HepG2 (cell line): ENCODE data around the gene OR2AT4. TPM values are rescaled to one million over a fixed set of nuclear protein-coding genes. Genes with fewer than 3 reads are reported as not detected.

Experiments used
- ATRX ChIP-seq: sonication (generic); formaldehyde crosslinking; IDR thresholded peaks from 2 replicates; pipeline ENCODE4 v1.4.0; 2020; ENCODE audit warnings: missing genetic modification reagents, borderline replicate concordance
- DMAP1 ChIP-seq: IDR thresholded peaks from 2 replicates; pipeline ENCODE4 v1.6.1; 2016
- EEA1 ChIP-seq: sonication (generic); formaldehyde crosslinking; IDR thresholded peaks from 2 replicates; pipeline ENCODE4 v1.5.1; 2020; ENCODE audit warnings: mild to moderate bottlenecking, missing genetic modification reagents, borderline replicate concordance
- FIP1L1 ChIP-seq: fragments of 200-400 bp; formaldehyde crosslinking; IDR thresholded peaks from 2 replicates; pipeline ENCODE4 v1.6.1; 2018; ENCODE audit warnings: low read depth, mild to moderate bottlenecking, low read length, moderate library complexity, borderline replicate concordance; ENCODE audit not compliant: insufficient read depth
- SMAD9 ChIP-seq: sonication (generic); formaldehyde crosslinking; IDR thresholded peaks from 2 replicates; pipeline ENCODE4 v1.5.1; 2020; ENCODE audit warnings: mild to moderate bottlenecking, missing genetic modification reagents
- SSRP1 ChIP-seq: IDR thresholded peaks from 2 replicates; pipeline ENCODE4 v1.6.1; 2016; ENCODE audit warnings: control low read depth
- ZFP36L2 ChIP-seq: sonication (generic); formaldehyde crosslinking; IDR thresholded peaks from 2 replicates; pipeline ENCODE4 v1.4.0; 2020; ENCODE audit warnings: missing genetic modification reagents
- ZNF138 ChIP-seq: sonication (generic); formaldehyde crosslinking; IDR thresholded peaks from 2 replicates; pipeline ENCODE4 v1.5.0; 2020; ENCODE audit warnings: mild to moderate bottlenecking, low read depth, missing genetic modification reagents
- ZNF557 ChIP-seq: sonication (generic); formaldehyde crosslinking; IDR thresholded peaks from 2 replicates; pipeline ENCODE4 v1.4.0; 2020; ENCODE audit warnings: missing genetic modification reagents
- ZNF572 ChIP-seq: sonication (generic); formaldehyde crosslinking; IDR thresholded peaks from 2 replicates; pipeline ENCODE4 v1.5.1; 2020; ENCODE audit warnings: mild to moderate bottlenecking, missing genetic modification reagents
- ZSCAN25 ChIP-seq: sonication (generic); formaldehyde crosslinking; IDR thresholded peaks from 2 replicates; pipeline ENCODE4 v1.8.0; 2022; ENCODE audit warnings: mild to moderate bottlenecking, missing genetic modification reagents
- polyA plus RNA-seq, 8 experiments: library from polyadenylated mRNA; depleted of rRNA in 3 of 8; stranded (reverse) in 7 of 8; unstranded in 1 of 8; fragments of >200 nt; fragmentation: Illumina TruSeq in 4 of 8; extraction: Trizol in 4 of 8; gene quantifications; 2 replicates each; pipeline versions ENCODE4 v1.2.1 to v1.2.3, GENCODE V29; 2011 to 2016; ENCODE audit warnings: low read depth in 4 of 8, missing spikeins in 1 of 8, mixed read lengths in 1 of 8; ENCODE audit not compliant: insufficient read depth in 1 of 8
- total RNA-seq, 5 experiments: library from RNA; depleted of rRNA; stranded (reverse); fragments of >200 nt; fragmentation: Illumina TruSeq; extraction: Trizol; gene quantifications; 2 replicates each; pipeline ENCODE4 v1.2.3, GENCODE V29; 2016; ENCODE audit warnings: low read depth in 1 of 5
- TF ChIP-seq, protein P1 (sequence below): sonication (generic); formaldehyde crosslinking; IDR thresholded peaks from 2 replicates; pipeline ENCODE4 v1.4.0; 2020; ENCODE audit warnings: missing genetic modification reagents
- TF ChIP-seq, protein P2 (sequence below): IDR thresholded peaks from 2 replicates; pipeline ENCODE4 v1.6.1; 2016; ENCODE audit warnings: low read depth, borderline replicate concordance
- TF ChIP-seq, protein P3 (sequence below), 2 experiments: IDR thresholded peaks; 2 replicates each; pipeline ENCODE4 v1.6.1; 2011 to 2012; ENCODE audit warnings: low read length in 2 of 2, borderline replicate concordance in 1 of 2, low read depth in 1 of 2, mild to moderate bottlenecking in 1 of 2, moderate library complexity in 1 of 2
- TF ChIP-seq, protein P4 (sequence below): sonication (generic); formaldehyde crosslinking; IDR thresholded peaks from 2 replicates; pipeline ENCODE4 v1.4.0; 2020; ENCODE audit warnings: missing genetic modification reagents
- TF ChIP-seq, protein P5 (sequence below): IDR thresholded peaks from 2 replicates; pipeline ENCODE4 v1.6.1; 2016
- TF ChIP-seq, protein P6 (sequence below): sonication (generic); formaldehyde crosslinking; IDR thresholded peaks from 2 replicates; pipeline ENCODE4 v1.5.1; 2020; ENCODE audit warnings: mild to moderate bottlenecking, missing genetic modification reagents

The OR2AT4 gene
- total and polyA plus RNA-seq, 2 of the 13 experiments (the other 11 are each of a cell fraction or from before 2014, with no cell fraction given) = not detected

DNA sequence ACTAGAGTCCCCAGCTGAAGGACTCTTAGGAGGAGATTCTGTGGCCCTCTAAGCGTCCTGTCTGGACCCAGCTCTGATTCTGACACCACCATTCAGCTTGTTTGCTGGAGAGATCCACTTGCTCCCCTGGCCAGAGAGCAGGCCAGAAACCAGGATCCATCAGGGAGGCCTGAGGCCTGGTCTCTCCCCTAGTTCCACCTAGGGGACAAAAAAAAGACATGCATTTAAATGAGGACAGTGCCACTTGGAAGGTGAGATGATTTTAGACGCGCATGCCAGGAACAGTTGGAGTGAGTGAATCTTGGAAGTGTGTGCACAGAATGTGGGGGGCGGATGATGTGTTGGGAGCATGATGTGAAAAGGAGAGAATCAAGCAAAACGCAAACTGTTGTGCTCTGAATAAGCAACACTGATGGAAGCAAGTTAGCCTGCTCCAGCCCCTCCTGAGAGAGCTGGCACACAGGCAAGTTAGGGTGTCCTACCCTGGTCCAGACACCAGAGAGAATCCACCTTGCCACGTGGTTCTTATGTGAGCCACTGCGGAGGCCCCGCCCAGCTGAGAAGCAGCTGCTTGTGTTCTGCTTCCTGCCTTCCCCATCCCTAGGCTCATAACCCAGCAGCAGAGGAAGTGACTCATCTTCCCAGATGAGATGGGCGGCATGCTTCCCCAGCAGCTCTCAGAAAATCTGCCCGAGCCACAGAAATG lies 46.2 kb upstream of the OR2AT4 start (continued):
- TF ChIP-seq, protein P1, sequence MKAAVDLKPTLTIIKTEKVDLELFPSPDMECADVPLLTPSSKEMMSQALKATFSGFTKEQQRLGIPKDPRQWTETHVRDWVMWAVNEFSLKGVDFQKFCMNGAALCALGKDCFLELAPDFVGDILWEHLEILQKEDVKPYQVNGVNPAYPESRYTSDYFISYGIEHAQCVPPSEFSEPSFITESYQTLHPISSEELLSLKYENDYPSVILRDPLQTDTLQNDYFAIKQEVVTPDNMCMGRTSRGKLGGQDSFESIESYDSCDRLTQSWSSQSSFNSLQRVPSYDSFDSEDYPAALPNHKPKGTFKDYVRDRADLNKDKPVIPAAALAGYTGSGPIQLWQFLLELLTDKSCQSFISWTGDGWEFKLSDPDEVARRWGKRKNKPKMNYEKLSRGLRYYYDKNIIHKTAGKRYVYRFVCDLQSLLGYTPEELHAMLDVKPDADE (CRISPR knock-in tag) = no peak
- TF ChIP-seq DMAP1 (CRISPR knock-in tag) (0 out of 2 replicates have a peak, but pooled peaks have one; percentile 26), ZNF138 (CRISPR knock-in tag) (no peak), EEA1 (CRISPR knock-in tag) (no peak), ZNF557 (CRISPR knock-in tag) (no peak), ATRX (CRISPR knock-in tag) (no peak), ZFP36L2 (CRISPR knock-in tag) (no peak), FIP1L1 (no peak), SSRP1 (CRISPR knock-in tag) (no peak), ZNF572 (no peak), ZSCAN25 (no peak), SMAD9 (CRISPR knock-in tag) (no peak)
- TF ChIP-seq, protein P2, sequence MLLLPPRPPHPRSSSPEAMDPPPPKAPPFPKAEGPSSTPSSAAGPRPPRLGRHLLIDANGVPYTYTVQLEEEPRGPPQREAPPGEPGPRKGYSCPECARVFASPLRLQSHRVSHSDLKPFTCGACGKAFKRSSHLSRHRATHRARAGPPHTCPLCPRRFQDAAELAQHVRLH (CRISPR knock-in tag) = no peak
- TF ChIP-seq, protein P3, sequence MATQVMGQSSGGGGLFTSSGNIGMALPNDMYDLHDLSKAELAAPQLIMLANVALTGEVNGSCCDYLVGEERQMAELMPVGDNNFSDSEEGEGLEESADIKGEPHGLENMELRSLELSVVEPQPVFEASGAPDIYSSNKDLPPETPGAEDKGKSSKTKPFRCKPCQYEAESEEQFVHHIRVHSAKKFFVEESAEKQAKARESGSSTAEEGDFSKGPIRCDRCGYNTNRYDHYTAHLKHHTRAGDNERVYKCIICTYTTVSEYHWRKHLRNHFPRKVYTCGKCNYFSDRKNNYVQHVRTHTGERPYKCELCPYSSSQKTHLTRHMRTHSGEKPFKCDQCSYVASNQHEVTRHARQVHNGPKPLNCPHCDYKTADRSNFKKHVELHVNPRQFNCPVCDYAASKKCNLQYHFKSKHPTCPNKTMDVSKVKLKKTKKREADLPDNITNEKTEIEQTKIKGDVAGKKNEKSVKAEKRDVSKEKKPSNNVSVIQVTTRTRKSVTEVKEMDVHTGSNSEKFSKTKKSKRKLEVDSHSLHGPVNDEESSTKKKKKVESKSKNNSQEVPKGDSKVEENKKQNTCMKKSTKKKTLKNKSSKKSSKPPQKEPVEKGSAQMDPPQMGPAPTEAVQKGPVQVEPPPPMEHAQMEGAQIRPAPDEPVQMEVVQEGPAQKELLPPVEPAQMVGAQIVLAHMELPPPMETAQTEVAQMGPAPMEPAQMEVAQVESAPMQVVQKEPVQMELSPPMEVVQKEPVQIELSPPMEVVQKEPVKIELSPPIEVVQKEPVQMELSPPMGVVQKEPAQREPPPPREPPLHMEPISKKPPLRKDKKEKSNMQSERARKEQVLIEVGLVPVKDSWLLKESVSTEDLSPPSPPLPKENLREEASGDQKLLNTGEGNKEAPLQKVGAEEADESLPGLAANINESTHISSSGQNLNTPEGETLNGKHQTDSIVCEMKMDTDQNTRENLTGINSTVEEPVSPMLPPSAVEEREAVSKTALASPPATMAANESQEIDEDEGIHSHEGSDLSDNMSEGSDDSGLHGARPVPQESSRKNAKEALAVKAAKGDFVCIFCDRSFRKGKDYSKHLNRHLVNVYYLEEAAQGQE (IDR thresholded peaks at IDR 0.05; ENCODE audit: borderline replicate concordance in 1 of 2, low read depth in 1 of 2, low read length in 2 of 2) = no peak
- TF ChIP-seq, protein P4, sequence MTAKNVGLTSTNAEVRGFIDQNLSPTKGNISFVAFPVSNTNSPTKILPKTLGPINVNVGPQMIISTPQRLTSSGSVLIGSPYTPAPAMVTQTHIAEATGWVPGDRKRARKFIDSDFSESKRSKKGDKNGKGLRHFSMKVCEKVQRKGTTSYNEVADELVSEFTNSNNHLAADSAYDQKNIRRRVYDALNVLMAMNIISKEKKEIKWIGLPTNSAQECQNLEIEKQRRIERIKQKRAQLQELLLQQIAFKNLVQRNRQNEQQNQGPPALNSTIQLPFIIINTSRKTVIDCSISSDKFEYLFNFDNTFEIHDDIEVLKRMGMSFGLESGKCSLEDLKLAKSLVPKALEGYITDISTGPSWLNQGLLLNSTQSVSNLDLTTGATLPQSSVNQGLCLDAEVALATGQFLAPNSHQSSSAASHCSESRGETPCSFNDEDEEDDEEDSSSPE (CRISPR knock-in tag) = no peak
- TF ChIP-seq, protein P5, sequence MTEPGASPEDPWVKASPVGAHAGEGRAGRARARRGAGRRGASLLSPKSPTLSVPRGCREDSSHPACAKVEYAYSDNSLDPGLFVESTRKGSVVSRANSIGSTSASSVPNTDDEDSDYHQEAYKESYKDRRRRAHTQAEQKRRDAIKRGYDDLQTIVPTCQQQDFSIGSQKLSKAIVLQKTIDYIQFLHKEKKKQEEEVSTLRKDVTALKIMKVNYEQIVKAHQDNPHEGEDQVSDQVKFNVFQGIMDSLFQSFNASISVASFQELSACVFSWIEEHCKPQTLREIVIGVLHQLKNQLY (CRISPR knock-in tag) = peak; percentile 39; the same call in 1 of the 2 replicates
- TF ChIP-seq, protein P6, sequence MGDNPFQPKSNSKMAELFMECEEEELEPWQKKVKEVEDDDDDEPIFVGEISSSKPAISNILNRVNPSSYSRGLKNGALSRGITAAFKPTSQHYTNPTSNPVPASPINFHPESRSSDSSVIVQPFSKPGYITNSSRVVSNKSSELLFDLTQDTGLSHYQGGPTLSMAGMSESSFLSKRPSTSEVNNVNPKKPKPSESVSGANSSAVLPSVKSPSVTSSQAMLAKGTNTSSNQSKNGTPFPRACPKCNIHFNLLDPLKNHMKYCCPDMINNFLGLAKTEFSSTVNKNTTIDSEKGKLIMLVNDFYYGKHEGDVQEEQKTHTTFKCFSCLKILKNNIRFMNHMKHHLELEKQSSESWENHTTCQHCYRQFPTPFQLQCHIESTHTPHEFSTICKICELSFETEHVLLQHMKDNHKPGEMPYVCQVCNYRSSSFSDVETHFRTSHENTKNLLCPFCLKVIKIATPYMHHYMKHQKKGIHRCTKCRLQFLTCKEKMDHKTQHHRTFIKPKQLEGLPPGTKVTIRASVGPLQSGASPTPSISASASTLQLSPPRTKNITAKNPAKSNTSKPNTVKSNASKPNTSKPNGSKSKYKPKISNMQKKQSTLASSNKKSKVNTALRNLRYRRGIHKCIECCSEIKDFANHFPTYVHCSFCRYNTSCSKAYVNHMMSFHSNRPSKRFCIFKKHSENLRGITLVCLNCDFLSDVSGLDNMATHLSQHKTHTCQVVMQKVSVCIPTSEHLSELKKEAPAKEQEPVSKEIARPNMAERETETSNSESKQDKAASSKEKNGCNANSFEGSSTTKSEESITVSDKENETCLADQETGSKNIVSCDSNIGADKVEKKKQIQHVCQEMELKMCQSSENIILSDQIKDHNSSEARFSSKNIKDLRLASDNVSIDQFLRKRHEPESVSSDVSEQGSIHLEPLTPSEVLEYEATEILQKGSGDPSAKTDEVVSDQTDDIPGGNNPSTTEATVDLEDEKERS (CRISPR knock-in tag) = no peak
